Right atrium auricular region (tissue), 2 donors: ENCODE results near the gene NCLN. TPM values are rescaled to one million over a fixed set of nuclear protein-coding genes. Genes with fewer than 3 reads are reported as not detected.

Experiments
- DNase-seq: peaks from one replicate; pipeline ENCODE4 v3.0.0-alpha.2; 2019; ENCODE audit warnings: low spot score
- H3K27ac ChIP-seq, 2 donors: fragments of 200-600 bp; sonication (generic); 1 replicate in 1 of 2; 2 replicates in 1 of 2; pipeline ENCODE4 v1.5.1; 2016 to 2019
- H3K27me3 ChIP-seq, 2 donors: fragments of 200-600 bp; sonication (generic); one replicate each; pipeline versions ENCODE4 v1.5.1 to v1.6.0; 2017 to 2019
- H3K36me3 ChIP-seq: fragments of 200-600 bp; sonication (generic); one replicate; pipeline ENCODE4 v1.5.1; 2016
- H3K4me1 ChIP-seq, 2 donors: fragments of 200-600 bp; sonication (generic); one replicate each; pipeline versions ENCODE4 v1.5.1 to v1.6.0; 2017 to 2019
- H3K4me3 ChIP-seq, 2 donors: fragments of 200-600 bp; sonication (generic); 1 replicate in 1 of 2; 2 replicates in 1 of 2; pipeline ENCODE4 v1.5.1; 2017 to 2019; ENCODE audit warnings: mild to moderate bottlenecking in 1 of 2, moderate library complexity in 1 of 2
- H3K9me3 ChIP-seq, 2 donors: fragments of 200-600 bp; sonication (generic); one replicate each; pipeline ENCODE4 v1.5.1; 2019
- CTCF ChIP-seq, 2 donors: fragments of 200-600 bp; sonication (generic); IDR thresholded peaks; one replicate each; pipeline ENCODE4 v1.5.1; 2019; ENCODE audit warnings: antibody characterized with exemption in 2 of 2
- total RNA-seq, 2 donors: library from RNA; depleted of rRNA; stranded (reverse); fragments of >200 nt; gene quantifications; one replicate each; pipeline ENCODE4 v1.1.0, GENCODE V29; 2016

The NCLN gene
- total RNA-seq, 2 donors from 2014 or later: 23.3 to 24.9 TPM

GRCh38 chr19:3159565-3159964 lies 26.2 kb upstream of the NCLN start:
- H3K9me3 ChIP-seq: no peaks in the 10 kb centered on the region
- TF ChIP-seq CTCF (IDR thresholded peaks at IDR 0.05): no peak
- H3K36me3 ChIP-seq: no peaks in the 10 kb centered on the region

DNA sequence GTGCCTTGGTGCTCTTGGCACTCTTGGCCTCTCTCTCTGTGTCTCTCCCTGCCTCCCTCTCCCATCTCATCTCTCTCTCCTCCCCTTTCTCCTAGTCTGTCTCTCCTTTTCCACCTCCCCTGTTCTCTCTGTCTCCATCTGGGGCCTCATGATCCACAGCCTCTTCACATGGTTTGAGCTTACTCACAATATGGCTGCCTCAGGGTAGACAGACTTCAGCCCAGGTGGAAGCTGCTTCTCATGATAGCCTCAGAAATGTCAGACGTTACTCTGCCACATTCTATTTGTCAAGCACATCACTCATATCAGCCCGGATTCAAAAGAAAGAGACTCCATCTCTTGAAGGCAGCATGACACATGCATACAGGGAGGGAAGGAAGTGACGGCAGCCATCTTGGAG lies 25.5 kb upstream of the NCLN start:
- no peaks in the 10 kb centered on the region for H3K36me3 ChIP-seq

More at GRCh38 chr19:3159565-3159964, 26.2 kb upstream of the NCLN start:
- no peak overlapping the region for H3K4me3 ChIP-seq
- H3K27me3 ChIP-seq: no peaks in the 10 kb centered on the region
- no peak for DNase-seq
- peaks cover 0 to 13% of the 10 kb centered on the region in 2 donors for H3K4me1 ChIP-seq
- no peak overlapping the region for H3K27ac ChIP-seq

GRCh38 chr19:3161453-3161852 lies 24.3 kb upstream of the NCLN start:
- H3K4me1 ChIP-seq: no peaks in the 10 kb centered on the region
- H3K4me3 ChIP-seq: no peak overlapping the region
- H3K27me3 ChIP-seq: no peaks in the 10 kb centered on the region
- no peak for TF ChIP-seq CTCF (IDR thresholded peaks at IDR 0.05)
- H3K9me3 ChIP-seq: no peaks in the 10 kb centered on the region
- no peak overlapping the region for H3K27ac ChIP-seq
- DNase-seq: no peak
- no peaks in the 10 kb centered on the region for H3K36me3 ChIP-seq

More for the DNA sequence above, 25.5 kb upstream of the NCLN start:
- H3K27ac ChIP-seq: no peak overlapping the region
- H3K4me3 ChIP-seq: no peak overlapping the region
- no peak for TF ChIP-seq CTCF (IDR thresholded peaks at IDR 0.05)
- H3K27me3 ChIP-seq: no peaks in the 10 kb centered on the region
- DNase-seq: no peak
- no peaks in the 10 kb centered on the region for H3K9me3 ChIP-seq
- H3K4me1 ChIP-seq: peaks cover 0 to 6% of the 10 kb centered on the region in 2 donors

GRCh38 chr19:3162418-3163229 lies 23.1 kb upstream of the NCLN start:
- no peaks in the 10 kb centered on the region for H3K36me3 ChIP-seq
- DNase-seq: no peak
- H3K27ac ChIP-seq: no peak overlapping the region
- no peaks in the 10 kb centered on the region for H3K27me3 ChIP-seq
- TF ChIP-seq CTCF (IDR thresholded peaks at IDR 0.05): no peak
- no peak overlapping the region for H3K4me3 ChIP-seq
- no peaks in the 10 kb centered on the region for H3K9me3 ChIP-seq
- H3K4me1 ChIP-seq: no peaks in the 10 kb centered on the region

DNA sequence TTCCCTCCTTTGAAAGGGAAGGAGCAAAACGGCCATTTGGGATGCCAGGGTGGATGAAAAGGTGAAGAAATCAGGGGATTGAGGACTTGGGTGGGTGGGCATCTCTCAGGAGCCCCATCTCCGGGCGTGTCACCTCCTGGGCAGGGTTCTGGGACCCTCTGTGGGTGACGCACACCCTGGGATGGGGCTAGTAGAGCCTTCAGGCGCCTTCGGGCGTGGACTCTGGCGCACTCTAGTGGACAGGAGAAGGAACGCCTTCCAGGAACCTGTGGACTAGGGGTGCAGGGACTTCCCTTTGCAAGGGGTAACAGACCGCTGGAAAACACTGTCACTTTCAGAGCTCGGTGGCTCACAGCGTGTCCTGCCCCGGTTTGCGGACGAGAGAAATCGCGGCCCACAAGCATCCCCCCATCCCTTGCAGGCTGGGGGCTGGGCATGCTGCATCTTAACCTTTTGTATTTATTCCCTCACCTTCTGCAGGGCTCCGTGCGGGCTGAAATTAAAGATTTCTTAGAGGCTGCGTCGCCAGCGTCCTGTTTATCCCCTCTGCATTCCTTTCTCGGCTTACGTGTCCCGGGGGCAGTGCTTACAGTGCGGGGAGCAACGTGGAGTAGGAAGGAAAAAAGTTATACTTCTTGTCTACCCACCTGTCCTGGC lies 22.4 kb upstream of the NCLN start:
- H3K4me1 ChIP-seq: no peaks in the 10 kb centered on the region
- no peaks in the 10 kb centered on the region for H3K9me3 ChIP-seq
- H3K27me3 ChIP-seq: no peaks in the 10 kb centered on the region
- H3K36me3 ChIP-seq: no peaks in the 10 kb centered on the region
- no peak overlapping the region for H3K27ac ChIP-seq
- no peak for DNase-seq
- H3K4me3 ChIP-seq: no peak overlapping the region
- TF ChIP-seq CTCF (IDR thresholded peaks at IDR 0.05): peak; percentile 93 to 98
